Neural cell (in vitro differentiated cells): ENCODE results near the gene SENP8.

Experiments
- EP300 ChIP-seq: fragments of 450-650 bp; conservative IDR thresholded peaks from 2 replicates; pipeline ENCODE4 v1.6.1; 2014; ENCODE audit warnings: antibody characterized with exemption, mild to moderate bottlenecking, moderate library complexity; ENCODE audit not compliant: poor library complexity, severe bottlenecking
- EZH2 ChIP-seq: fragments of 200-600, 300-800 bp; shearing (Covaris generic), sonication (generic); IDR thresholded peaks from 2 replicates; pipeline ENCODE4 v1.6.1; 2014; ENCODE audit warnings: antibody characterized with exemption, low read length, borderline replicate concordance, mild to moderate bottlenecking; ENCODE audit not compliant: insufficient read depth, poor library complexity, severe bottlenecking
- POLR2AphosphoS5 ChIP-seq: IDR thresholded peaks from 2 replicates; pipeline ENCODE4 v1.6.1; 2012
- RAD21 ChIP-seq: fragments of 450-650 bp; conservative IDR thresholded peaks from 2 replicates; pipeline ENCODE4 v1.6.1; 2014; ENCODE audit warnings: antibody characterized with exemption, mild to moderate bottlenecking, moderate library complexity
- REST ChIP-seq: IDR thresholded peaks from 2 replicates; pipeline ENCODE4 v1.6.1; 2012; ENCODE audit warnings: borderline replicate concordance
- TAF1 ChIP-seq: IDR thresholded peaks from 2 replicates; pipeline ENCODE4 v1.6.1; 2012; ENCODE audit warnings: low read depth
- TF ChIP-seq, protein P1 (sequence below): fragments of 450-650 bp; IDR thresholded peaks from 2 replicates; pipeline ENCODE4 v1.5.1; 2014; ENCODE audit warnings: antibody characterized with exemption, mild to moderate bottlenecking, moderate library complexity; ENCODE audit not compliant: poor library complexity, severe bottlenecking

GRCh38 chr15:72170691-72171090 lies 52.5 kb downstream of the SENP8 start:
- TF ChIP-seq, protein P1, sequence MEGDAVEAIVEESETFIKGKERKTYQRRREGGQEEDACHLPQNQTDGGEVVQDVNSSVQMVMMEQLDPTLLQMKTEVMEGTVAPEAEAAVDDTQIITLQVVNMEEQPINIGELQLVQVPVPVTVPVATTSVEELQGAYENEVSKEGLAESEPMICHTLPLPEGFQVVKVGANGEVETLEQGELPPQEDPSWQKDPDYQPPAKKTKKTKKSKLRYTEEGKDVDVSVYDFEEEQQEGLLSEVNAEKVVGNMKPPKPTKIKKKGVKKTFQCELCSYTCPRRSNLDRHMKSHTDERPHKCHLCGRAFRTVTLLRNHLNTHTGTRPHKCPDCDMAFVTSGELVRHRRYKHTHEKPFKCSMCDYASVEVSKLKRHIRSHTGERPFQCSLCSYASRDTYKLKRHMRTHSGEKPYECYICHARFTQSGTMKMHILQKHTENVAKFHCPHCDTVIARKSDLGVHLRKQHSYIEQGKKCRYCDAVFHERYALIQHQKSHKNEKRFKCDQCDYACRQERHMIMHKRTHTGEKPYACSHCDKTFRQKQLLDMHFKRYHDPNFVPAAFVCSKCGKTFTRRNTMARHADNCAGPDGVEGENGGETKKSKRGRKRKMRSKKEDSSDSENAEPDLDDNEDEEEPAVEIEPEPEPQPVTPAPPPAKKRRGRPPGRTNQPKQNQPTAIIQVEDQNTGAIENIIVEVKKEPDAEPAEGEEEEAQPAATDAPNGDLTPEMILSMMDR = no peak
- TF ChIP-seq EZH2 (no peak), RAD21 (no peak), REST (no peak), EP300 (no peak), TAF1 (no peak), POLR2AphosphoS5 (no peak)
